Brain microvascular endothelial cell (primary cell): ENCODE results near the gene TOMM22.

Experiments used
- DNase-seq: peaks from one replicate; pipeline ENCODE4 v3.0.0-alpha.2; 2020
- H3K27ac ChIP-seq: fragments of 250-450 bp; sonication (Bioruptor Pico); 2 replicates; pipeline ENCODE4 v1.5.1; 2020; ENCODE audit warnings: mild to moderate bottlenecking, moderate library complexity
- H3K27me3 ChIP-seq: fragments of 250-450 bp; sonication (Bioruptor Pico); replicated peaks from 2 replicates; pipeline ENCODE4 v1.5.1; 2020; ENCODE audit warnings: mild to moderate bottlenecking
- H3K36me3 ChIP-seq: fragments of 250-450 bp; sonication (Bioruptor Pico); replicated peaks from 2 replicates; pipeline ENCODE4 v1.5.1; 2020; ENCODE audit warnings: mild to moderate bottlenecking
- H3K4me3 ChIP-seq: 2 replicates; pipeline ENCODE4 v1.5.1; 2011; ENCODE audit warnings: low read depth, mild to moderate bottlenecking, control low read depth, low read length, moderate library complexity
- CTCF ChIP-seq: IDR thresholded peaks from 2 replicates; pipeline ENCODE4 v1.5.1; 2011; ENCODE audit warnings: low read depth, mild to moderate bottlenecking, moderate library complexity, low read length, control low read depth, inconsistent platforms; ENCODE audit errors: missing control alignments
- in situ Hi-C: cut with HindIII; loops from 2 replicates; pipeline ENCODE4 v1.10.0; 2017; ENCODE audit warnings: low sequenced_read_pairs, low pct_ligation_motif_present

TOMM22 gene

GRCh38 chr22:38656256-38657044, 25.3 kb upstream of the TOMM22 start, which contains the start of the genes CBY1 and FAM227A:
Gene CBY1, plus strand, starts transcription at chr22:38656638. Its CDS starts 11,417 bp downstream, at chr22:38668055.
Gene FAM227A, minus strand, starts transcription at chr22:38656392. Its CDS starts 6,224 bp downstream, at chr22:38650168.
- TF ChIP-seq CTCF: no peak
- Histone ChIP-seq H3K27me3 (no peaks in the 10 kb centered on the region), H3K36me3 (no peaks in the 10 kb centered on the region), H3K4me3 (peak within 1 kb of the TSS; percentile 91), H3K27ac (peak within 1 kb of the TSS; percentile 100)
- peak; percentile 83 for DNase-seq
- in situ Hi-C loops: no loop called here

- Histone ChIP-seq H3K4me3 (peak overlapping the region; percentile 91), H3K27me3 (no peaks in the 10 kb centered on the region), H3K36me3 (no peaks in the 10 kb centered on the region), H3K27ac (peak overlapping the region; percentile 100)
- DNase-seq: peak; percentile 14
- in situ Hi-C loops: no loop called here
- no peak for TF ChIP-seq CTCF
Measured at GRCh38 chr22:38657045-38657909, 24.5 kb upstream of the TOMM22 start.

DNA sequence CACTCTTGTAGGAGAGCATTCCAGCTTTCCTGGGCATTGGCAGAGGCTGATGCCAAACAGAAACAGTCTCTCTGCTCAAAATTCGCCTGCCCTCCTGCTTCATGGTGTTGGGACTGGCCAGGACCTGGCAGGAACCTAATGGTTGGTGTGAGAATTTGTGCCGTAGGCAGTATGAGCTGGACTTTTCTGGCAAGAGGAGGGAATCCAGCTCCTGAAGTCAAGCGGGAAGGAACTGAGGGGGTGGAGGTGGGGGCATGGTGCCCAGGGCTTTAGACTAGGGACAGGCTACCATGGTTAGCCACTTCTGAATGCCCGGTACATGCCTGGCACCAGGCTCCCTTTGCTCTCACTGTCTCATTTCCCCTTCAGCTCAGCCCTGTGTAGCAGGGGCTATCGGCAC, 6.9 kb upstream of the TOMM22 start:
- in situ Hi-C loops: no loop called here
- H3K27me3 ChIP-seq: no peaks in the 10 kb centered on the region
- H3K27ac ChIP-seq: no peak overlapping the region
- no peak for DNase-seq
- no peak for TF ChIP-seq CTCF
- H3K4me3 ChIP-seq: no peak overlapping the region
- H3K36me3 ChIP-seq: peaks cover 12% of the 10 kb centered on the region

DNA sequence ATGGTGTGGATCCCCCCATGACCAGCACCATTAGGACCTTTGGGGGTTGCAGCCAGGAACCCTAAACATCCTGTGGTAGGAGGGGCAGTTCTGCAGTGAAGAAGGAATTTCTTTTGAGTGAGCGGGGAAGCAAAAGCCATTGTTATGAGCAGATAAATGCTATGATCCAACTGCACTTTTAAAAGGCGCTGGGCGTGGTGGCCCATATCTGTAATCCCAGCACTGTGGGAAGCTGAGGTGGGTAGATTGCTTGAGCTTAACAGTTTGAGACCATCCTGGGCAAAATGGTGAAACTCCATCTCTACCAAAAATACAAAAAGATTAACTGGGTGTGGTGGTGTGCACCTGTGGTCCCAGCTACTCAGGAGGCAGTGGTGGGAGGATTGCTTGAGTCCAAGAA, 5.9 kb upstream of the TOMM22 start:
- in situ Hi-C loops: no loop called here
- Histone ChIP-seq H3K27ac (no peak overlapping the region), H3K4me3 (no peak overlapping the region), H3K36me3 (peaks cover 11% of the 10 kb centered on the region), H3K27me3 (no peaks in the 10 kb centered on the region)
- TF ChIP-seq CTCF: no peak
- DNase-seq: no peak

- no peaks in the 10 kb centered on the region for H3K27me3 ChIP-seq
- H3K4me3 ChIP-seq: no peak overlapping the region
- no peak overlapping the region for H3K27ac ChIP-seq
- TF ChIP-seq CTCF: no peak
- in situ Hi-C loops: no loop called here
- no peak for DNase-seq
- H3K36me3 ChIP-seq: peaks cover 51% of the 10 kb centered on the region
Measured at GRCh38 chr22:38684895-38685294, 3.1 kb downstream of the TOMM22 start.
